Fibroblast of lung (primary cell): ENCODE measurements around the gene KCNJ5. TPM values are rescaled to one million over a fixed set of nuclear protein-coding genes. Genes with fewer than 3 reads are reported as not detected.

ENCODE experiments used
- DNase-seq, 2 donors: peaks; one replicate each; pipeline versions ENCODE4 v3.0.0 to v3.0.0-alpha.2; 2010; ENCODE audit warnings: low read depth in 2 of 2
- H2AFZ ChIP-seq: 2 replicates; pipeline ENCODE4 v1.5.1; 2012; ENCODE audit warnings: low read length, control low read depth, inconsistent platforms
- H3K27ac ChIP-seq: 2 replicates; pipeline ENCODE4 v1.5.1; 2011; ENCODE audit warnings: low read length, control low read depth; ENCODE audit not compliant: insufficient read depth
- H3K27me3 ChIP-seq: 2 replicates; pipeline ENCODE4 v1.5.1; 2011; ENCODE audit warnings: mild to moderate bottlenecking, low read length; ENCODE audit not compliant: control insufficient read depth, insufficient read depth
- H3K36me3 ChIP-seq: 2 replicates; pipeline ENCODE4 v1.5.1; 2011; ENCODE audit warnings: low read length; ENCODE audit not compliant: control insufficient read depth, insufficient read depth
- H3K4me1 ChIP-seq: 2 replicates; pipeline ENCODE4 v1.5.1; 2011; ENCODE audit warnings: low read length; ENCODE audit not compliant: control insufficient read depth, insufficient read depth; ENCODE audit errors: extremely low read depth
- H3K4me2 ChIP-seq: 2 replicates; pipeline ENCODE4 v1.5.1; 2011; ENCODE audit warnings: low read length, control low read depth; ENCODE audit not compliant: insufficient read depth; ENCODE audit errors: extremely low read depth
- H3K4me3 ChIP-seq, 4 experiments: fragments of 200-600 bp in 1 of 4; sonication (generic) in 1 of 4; replicated peaks in 1 of 4; 2 replicates each; pipeline ENCODE4 v1.5.1; 2011 to 2016; ENCODE audit warnings: low read length in 4 of 4, low read depth in 3 of 4, mild to moderate bottlenecking in 3 of 4, control low read depth in 2 of 4, inconsistent platforms in 1 of 4, mixed read lengths in 1 of 4; ENCODE audit not compliant: insufficient read depth in 1 of 4; ENCODE audit errors: control extremely low read depth in 1 of 4
- H3K79me2 ChIP-seq: 2 replicates; pipeline ENCODE4 v1.5.1; 2012; ENCODE audit warnings: mild to moderate bottlenecking, low read length, inconsistent platforms; ENCODE audit not compliant: control insufficient read depth, insufficient read depth
- H3K9ac ChIP-seq: 2 replicates; pipeline ENCODE4 v1.5.1; 2011; ENCODE audit warnings: mild to moderate bottlenecking, low read length, control low read depth; ENCODE audit not compliant: insufficient read depth
- H3K9me3 ChIP-seq: 2 replicates; pipeline ENCODE4 v1.5.1; 2012; ENCODE audit warnings: low read depth, low read length; ENCODE audit not compliant: control insufficient read depth, insufficient read depth
- H4K20me1 ChIP-seq: 2 replicates; pipeline ENCODE4 v1.5.1; 2011; ENCODE audit warnings: low read length; ENCODE audit not compliant: control insufficient read depth, insufficient read depth; ENCODE audit errors: extremely low read depth
- EZH2 ChIP-seq: IDR thresholded peaks from 2 replicates; pipeline ENCODE4 v1.5.1; 2012; ENCODE audit warnings: low read length, control low read depth, mild to moderate bottlenecking; ENCODE audit errors: missing control alignments
- polyA plus RNA-seq, 2 donors: library from polyadenylated mRNA; depleted of rRNA in 1 of 2; stranded (reverse) in 1 of 2; unstranded in 1 of 2; fragments of >200 nt; gene quantifications; 2 replicates each; pipeline ENCODE4 v1.2.1, GENCODE V29; 2011 to 2012; ENCODE audit warnings: missing spikeins in 1 of 2
- total RNA-seq: library from RNA; depleted of rRNA; stranded (reverse); fragments of >200 nt; gene quantifications from 2 replicates; pipeline ENCODE4 v1.2.1, GENCODE V29; 2014
- TF ChIP-seq, protein P1 (sequence below), 2 donors: IDR thresholded peaks in 1 of 2; conservative IDR thresholded peaks in 1 of 2; 1 replicate in 1 of 2; 2 replicates in 1 of 2; pipeline ENCODE4 v1.5.1; 2011 to 2012; ENCODE audit warnings: low read length in 2 of 2, control low read depth in 1 of 2, inconsistent platforms in 1 of 2, low read depth in 1 of 2, mild to moderate bottlenecking in 1 of 2

The KCNJ5 gene
- total and polyA plus RNA-seq, 2 donors (not counting 1 experiment from before 2014, with no cell fraction given): 0.24 to 0.33 TPM

DNA sequence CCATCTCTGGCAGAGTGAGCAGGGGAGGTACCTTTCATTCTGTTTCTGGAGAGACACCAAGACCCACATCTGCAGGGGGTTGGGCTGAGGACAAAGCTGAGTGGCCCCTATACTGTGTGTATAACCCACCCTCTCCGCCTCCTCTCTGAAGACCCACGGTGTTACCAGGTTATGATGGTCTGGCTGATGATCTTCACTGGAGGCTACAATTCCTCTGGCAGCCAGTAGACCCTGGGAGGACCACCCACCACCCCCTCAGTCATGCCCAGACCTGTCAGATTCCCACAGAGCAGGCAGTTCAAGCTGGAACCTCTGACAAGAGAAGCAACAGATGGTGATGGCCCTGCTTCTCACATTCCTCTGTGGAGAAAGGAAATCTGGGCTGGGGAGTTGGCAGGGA lies 12.7 kb upstream of the KCNJ5 start:
- DNase-seq: no peak
- TF ChIP-seq, protein P1, sequence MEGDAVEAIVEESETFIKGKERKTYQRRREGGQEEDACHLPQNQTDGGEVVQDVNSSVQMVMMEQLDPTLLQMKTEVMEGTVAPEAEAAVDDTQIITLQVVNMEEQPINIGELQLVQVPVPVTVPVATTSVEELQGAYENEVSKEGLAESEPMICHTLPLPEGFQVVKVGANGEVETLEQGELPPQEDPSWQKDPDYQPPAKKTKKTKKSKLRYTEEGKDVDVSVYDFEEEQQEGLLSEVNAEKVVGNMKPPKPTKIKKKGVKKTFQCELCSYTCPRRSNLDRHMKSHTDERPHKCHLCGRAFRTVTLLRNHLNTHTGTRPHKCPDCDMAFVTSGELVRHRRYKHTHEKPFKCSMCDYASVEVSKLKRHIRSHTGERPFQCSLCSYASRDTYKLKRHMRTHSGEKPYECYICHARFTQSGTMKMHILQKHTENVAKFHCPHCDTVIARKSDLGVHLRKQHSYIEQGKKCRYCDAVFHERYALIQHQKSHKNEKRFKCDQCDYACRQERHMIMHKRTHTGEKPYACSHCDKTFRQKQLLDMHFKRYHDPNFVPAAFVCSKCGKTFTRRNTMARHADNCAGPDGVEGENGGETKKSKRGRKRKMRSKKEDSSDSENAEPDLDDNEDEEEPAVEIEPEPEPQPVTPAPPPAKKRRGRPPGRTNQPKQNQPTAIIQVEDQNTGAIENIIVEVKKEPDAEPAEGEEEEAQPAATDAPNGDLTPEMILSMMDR (conservative IDR thresholded peaks at IDR 0.05 in 1 of 2, IDR thresholded peaks at IDR 0.05 in 1 of 2; ENCODE audit: low read depth in 1 of 2, low read length in 2 of 2): no peak
- no peak for TF ChIP-seq EZH2
- H2AFZ ChIP-seq: no peak overlapping the region

DNA sequence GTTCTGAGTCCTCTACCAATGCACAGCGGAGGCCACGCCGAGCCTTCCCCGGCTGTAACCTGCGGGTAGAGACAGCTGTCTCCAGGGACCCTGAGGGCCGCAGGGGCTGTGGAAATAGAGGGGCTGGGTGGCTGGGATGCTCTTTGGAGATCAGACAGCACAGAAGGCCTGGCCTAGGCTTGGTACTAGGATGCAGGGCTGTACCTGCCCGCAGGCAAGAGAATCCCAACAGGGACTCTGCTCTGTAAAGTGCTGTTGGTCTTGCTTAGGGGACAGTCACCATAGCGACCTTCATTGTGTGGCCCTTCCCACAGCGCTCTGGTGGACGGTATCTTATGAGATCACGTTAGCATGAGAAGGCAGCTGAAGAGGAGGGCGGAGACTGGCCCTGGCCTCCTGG lies 11.3 kb upstream of the KCNJ5 start:
- TF ChIP-seq, protein P1 (conservative IDR thresholded peaks at IDR 0.05 in 1 of 2, IDR thresholded peaks at IDR 0.05 in 1 of 2; ENCODE audit: low read depth in 1 of 2, low read length in 2 of 2): no peak
- TF ChIP-seq EZH2: no peak
- Histone ChIP-seq H3K36me3 (no peaks in the 10 kb centered on the region), H3K4me1 (no peaks in the 10 kb centered on the region), H4K20me1 (no peaks in the 10 kb centered on the region), H3K79me2 (no peaks in the 10 kb centered on the region), H3K27ac (no peak overlapping the region), H3K9ac (no peak overlapping the region), H3K9me3 (no peaks in the 10 kb centered on the region), H3K4me2 (no peak overlapping the region), H3K27me3 (peaks cover 28% of the 10 kb centered on the region), H2AFZ (no peak overlapping the region), H3K4me3 (no peak overlapping the region)
- DNase-seq: no peak

More for the DNA sequence above, 12.7 kb upstream of the KCNJ5 start:
- H3K4me1 ChIP-seq: no peaks in the 10 kb centered on the region
- H3K4me2 ChIP-seq: no peak overlapping the region
- no peaks in the 10 kb centered on the region for H3K79me2 ChIP-seq
- no peak overlapping the region for H3K4me3 ChIP-seq
- no peaks in the 10 kb centered on the region for H4K20me1 ChIP-seq
- peaks cover 26% of the 10 kb centered on the region for H3K27me3 ChIP-seq
- H3K9me3 ChIP-seq: no peaks in the 10 kb centered on the region
- no peak overlapping the region for H3K9ac ChIP-seq
- no peak overlapping the region for H3K27ac ChIP-seq
- H3K36me3 ChIP-seq: no peaks in the 10 kb centered on the region

DNA sequence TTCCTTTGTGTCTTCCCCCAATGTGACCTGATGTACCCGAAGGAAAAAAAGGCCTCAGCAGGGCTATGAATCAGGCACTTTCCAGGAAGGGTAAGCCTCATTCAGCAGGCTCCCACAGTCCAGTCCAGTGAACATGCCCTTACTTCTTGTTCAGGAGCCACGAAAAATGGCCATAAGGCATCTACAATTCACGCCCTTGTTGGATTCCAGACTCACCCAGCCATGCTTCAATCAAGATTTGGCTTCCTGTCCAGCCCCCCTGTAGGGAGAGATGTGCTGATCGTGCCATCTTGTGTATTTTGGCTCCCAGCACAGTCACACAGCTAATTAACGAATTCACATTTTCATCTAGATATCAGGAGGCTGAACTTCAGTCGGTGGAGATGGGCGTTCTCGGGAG lies 9.9 kb upstream of the KCNJ5 start:
- H3K4me2 ChIP-seq: no peak overlapping the region

More for the DNA sequence above, 9.9 kb upstream of the KCNJ5 start:
- no peaks in the 10 kb centered on the region for H3K9me3 ChIP-seq
- H3K4me3 ChIP-seq: no peak overlapping the region
- no peaks in the 10 kb centered on the region for H4K20me1 ChIP-seq
- no peaks in the 10 kb centered on the region for H3K36me3 ChIP-seq
- H3K9ac ChIP-seq: no peak overlapping the region
- H3K27ac ChIP-seq: no peak overlapping the region
- no peaks in the 10 kb centered on the region for H3K4me1 ChIP-seq
- no peak overlapping the region for H2AFZ ChIP-seq
- H3K79me2 ChIP-seq: no peaks in the 10 kb centered on the region
- no peak for DNase-seq
- TF ChIP-seq EZH2: no peak
- TF ChIP-seq, protein P1 (conservative IDR thresholded peaks at IDR 0.05 in 1 of 2, IDR thresholded peaks at IDR 0.05 in 1 of 2; ENCODE audit: low read depth in 1 of 2, low read length in 2 of 2): no peak
- peaks cover 22% of the 10 kb centered on the region for H3K27me3 ChIP-seq
